T-helper 1 cell (primary cell): Measurements from ENCODE around the gene ARHGAP10.
"Not testable (repeated sequence)": the region's sequence is repeated elsewhere in the genome, so short reads cannot be mapped to it uniquely, and the experiment has no call there.

Source experiments
- DNase-seq, 5 donors: peaks; one replicate each; pipeline ENCODE4 v3.0.0-alpha.2; 2012 to 2020

Gene ARHGAP10

GRCh38 chr4:147860960-147861359 is 129.1 kb downstream of the ARHGAP10 start:
- no peak for DNase-seq

GRCh38 chr4:147862043-147862692 is 130.3 kb downstream of the ARHGAP10 start:
- DNase-seq: no peak

- no peak for DNase-seq
Measured at GRCh38 chr4:147863111-147863747, 131.3 kb downstream of the ARHGAP10 start.

GRCh38 chr4:147863808-147864472 is 132.1 kb downstream of the ARHGAP10 start:
- no peak for DNase-seq

GRCh38 chr4:147864607-147865006 is 132.7 kb downstream of the ARHGAP10 start:
- no peak for DNase-seq

- no peak for DNase-seq
Measured at GRCh38 chr4:147865926-147866325, 134.0 kb downstream of the ARHGAP10 start.

GRCh38 chr4:147866532-147867271 is 134.8 kb downstream of the ARHGAP10 start:
- peak; percentile 70 to 91 (median 83) for DNase-seq

- DNase-seq: no peak
Measured at GRCh38 chr4:147874109-147874508, 142.2 kb downstream of the ARHGAP10 start.

- no peak for DNase-seq
Measured at GRCh38 chr4:147877308-147877771, 145.5 kb downstream of the ARHGAP10 start.

GRCh38 chr4:147879676-147880075 is 147.8 kb downstream of the ARHGAP10 start:
- DNase-seq: no peak

- no peak for DNase-seq
Measured at GRCh38 chr4:147880511-147880910, 148.6 kb downstream of the ARHGAP10 start.

- DNase-seq: no peak
Measured at GRCh38 chr4:147884536-147884935, 152.6 kb downstream of the ARHGAP10 start.

GRCh38 chr4:147885216-147885615 is 153.3 kb downstream of the ARHGAP10 start:
- not testable (repeated sequence) for DNase-seq

- no peak for DNase-seq
Measured at GRCh38 chr4:147891476-147892115, 159.7 kb downstream of the ARHGAP10 start.

GRCh38 chr4:147899512-147899911 is 167.6 kb downstream of the ARHGAP10 start:
- DNase-seq: no peak

- DNase-seq: no peak
Measured at GRCh38 chr4:147901388-147901787, 169.5 kb downstream of the ARHGAP10 start.

- DNase-seq: no peak
Measured at GRCh38 chr4:147901916-147902315, 170.0 kb downstream of the ARHGAP10 start.

GRCh38 chr4:147909225-147909624 is 177.3 kb downstream of the ARHGAP10 start:
- no peak for DNase-seq

GRCh38 chr4:147910315-147910714 is 178.4 kb downstream of the ARHGAP10 start:
- DNase-seq: no peak

GRCh38 chr4:147912106-147912505 is 180.2 kb downstream of the ARHGAP10 start:
- not testable (repeated sequence) for DNase-seq

- no peak for DNase-seq
Measured at GRCh38 chr4:147913137-147913536, 181.2 kb downstream of the ARHGAP10 start.

- DNase-seq: no peak
Measured at GRCh38 chr4:147916351-147916750, 184.5 kb downstream of the ARHGAP10 start.

GRCh38 chr4:147923381-147923780 is 191.5 kb downstream of the ARHGAP10 start:
- no peak for DNase-seq
